OCI-LY3 (cell line): ENCODE measurements around the gene PLK5.

Source experiments
- H2AFZ ChIP-seq: fragments of 200-600, 300-600 bp; shearing (Covaris generic); 2 replicates; pipeline ENCODE4 v1.6.0; 2014; ENCODE audit warnings: antibody characterized with exemption, low read depth, low read length
- H3K27ac ChIP-seq: fragments of 200-600, 300-600 bp; sonication (generic); 2 replicates; pipeline ENCODE4 v1.5.1; 2014; ENCODE audit warnings: mild to moderate bottlenecking, low read length, moderate library complexity, mixed read lengths
- H3K27me3 ChIP-seq: fragments of 200-600, 300-600 bp; sonication (generic); 2 replicates; pipeline ENCODE4 v1.6.1; 2014; ENCODE audit warnings: low read depth, low read length, mixed read lengths
- H3K36me3 ChIP-seq: fragments of 200-600, 300-600 bp; sonication (generic); replicated peaks from 2 replicates; pipeline ENCODE3; 2014; ENCODE audit warnings: low read depth, low read length, mixed read lengths
- H3K4me1 ChIP-seq: fragments of 300-600, 200-600 bp; sonication (generic); 2 replicates; pipeline ENCODE4 v1.6.1; 2014; ENCODE audit warnings: low read length, mixed read lengths
- H3K4me2 ChIP-seq: fragments of 200-600, 300-600 bp; sonication (generic); 2 replicates; pipeline ENCODE4 v1.6.1; 2014; ENCODE audit warnings: low read length, mixed read lengths
- H3K4me3 ChIP-seq: fragments of 300-600, 200-600 bp; sonication (generic); 2 replicates; pipeline ENCODE4 v1.5.1; 2014; ENCODE audit warnings: antibody characterized with exemption, mild to moderate bottlenecking, low read length, moderate library complexity
- H3K79me2 ChIP-seq: fragments of 300-600, 200-600 bp; shearing (Covaris generic); 2 replicates; pipeline ENCODE4 v1.6.1; 2014; ENCODE audit warnings: mild to moderate bottlenecking, low read length, mixed read lengths
- H3K9ac ChIP-seq: fragments of 300-600, 200-600 bp; shearing (Covaris generic); 2 replicates; pipeline ENCODE4 v1.6.0; 2014; ENCODE audit warnings: mild to moderate bottlenecking, low read length, moderate library complexity
- H3K9me3 ChIP-seq: fragments of 200-600, 300-600 bp; shearing (Covaris generic); 2 replicates; pipeline ENCODE4 v1.6.1; 2014; ENCODE audit warnings: low read length, mixed read lengths; ENCODE audit not compliant: insufficient read depth
- H4K20me1 ChIP-seq: fragments of 200-600, 300-600 bp; sonication (generic); 2 replicates; pipeline ENCODE4 v1.6.1; 2016; ENCODE audit warnings: low read length, mixed read lengths; ENCODE audit not compliant: insufficient read depth
- CTCF ChIP-seq: fragments of 200-600, 300-600 bp; sonication (generic); IDR thresholded peaks from 2 replicates; pipeline ENCODE4 v1.5.1; 2014; ENCODE audit warnings: antibody characterized with exemption, low read length, low read depth
- EZH2phosphoT487 ChIP-seq: fragments of 200-600 bp; shearing (Covaris generic); IDR thresholded peaks from 2 replicates; pipeline ENCODE4 v1.6.1; 2018; ENCODE audit warnings: antibody characterized with exemption, mixed run types, low read depth

Gene PLK5

DNA sequence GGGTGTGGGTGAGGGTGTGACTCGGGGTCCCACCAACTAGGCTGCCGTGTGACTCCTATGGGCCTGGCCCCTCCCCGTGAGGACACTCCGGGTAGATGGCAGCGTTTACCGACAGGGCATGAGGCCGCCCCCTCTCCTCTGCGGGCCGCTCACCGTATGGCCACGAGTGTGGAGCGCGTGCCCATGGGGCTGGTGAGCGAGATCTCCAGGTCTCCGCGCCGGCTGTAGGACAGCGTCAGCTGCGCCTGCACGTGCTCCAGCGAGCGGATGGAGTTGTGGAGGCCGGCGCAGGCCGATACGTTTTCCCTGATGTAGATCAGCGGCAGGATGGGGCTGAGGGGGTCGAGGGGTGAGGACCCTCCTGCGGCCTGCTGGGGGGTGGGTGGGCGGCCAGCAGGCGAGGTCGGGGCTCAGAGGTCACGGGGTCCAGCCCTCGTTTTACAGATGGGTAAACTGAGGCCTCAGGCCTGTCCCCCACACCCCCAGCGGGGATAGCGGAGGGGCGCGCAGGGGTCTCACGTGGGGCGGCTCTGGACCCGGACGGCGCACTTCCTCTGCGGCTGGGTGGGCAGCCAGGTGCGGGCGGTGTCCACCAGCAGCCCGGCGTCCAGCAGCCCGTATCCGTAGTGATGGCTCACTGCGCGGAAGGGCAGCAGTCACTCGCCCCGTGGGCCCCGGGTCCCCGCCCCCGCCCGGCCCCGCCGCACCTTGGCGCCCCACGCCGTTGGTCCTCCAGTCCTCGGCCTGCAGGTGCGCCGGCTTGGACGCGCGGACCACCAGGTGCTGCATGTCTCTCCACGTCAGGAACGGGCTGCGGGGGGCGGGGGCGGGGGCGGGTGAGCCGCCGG, 40.5 kb upstream of the PLK5 start:
- Histone ChIP-seq H4K20me1 (no peaks in the 10 kb centered on the region), H3K36me3 (no peaks in the 10 kb centered on the region), H3K4me1 (no peaks in the 10 kb centered on the region), H3K4me3 (no peak overlapping the region), H3K9me3 (no peaks in the 10 kb centered on the region), H3K27me3 (no peaks in the 10 kb centered on the region), H3K9ac (no peak overlapping the region), H3K27ac (no peak overlapping the region), H2AFZ (no peak overlapping the region), H3K4me2 (no peak overlapping the region), H3K79me2 (peaks cover 6% of the 10 kb centered on the region)
- no peak for TF ChIP-seq EZH2phosphoT487
- no peak for TF ChIP-seq CTCF

- TF ChIP-seq EZH2phosphoT487 (no peak), CTCF (no peak)
- H2AFZ ChIP-seq, result no peak overlapping the region
- no peaks in the 10 kb centered on the region for H3K79me2 ChIP-seq
- H3K4me1 ChIP-seq, result no peaks in the 10 kb centered on the region
- H4K20me1 ChIP-seq, result no peaks in the 10 kb centered on the region
- H3K9ac ChIP-seq, result no peak overlapping the region
- no peak overlapping the region for H3K4me2 ChIP-seq
- H3K9me3 ChIP-seq, result no peaks in the 10 kb centered on the region
- no peak overlapping the region for H3K4me3 ChIP-seq
- H3K27ac ChIP-seq, result no peak overlapping the region
- no peaks in the 10 kb centered on the region for H3K27me3 ChIP-seq
- no peaks in the 10 kb centered on the region for H3K36me3 ChIP-seq
Observed at GRCh38 chr19:1483979-1484428, 39.9 kb upstream of the PLK5 start.

DNA sequence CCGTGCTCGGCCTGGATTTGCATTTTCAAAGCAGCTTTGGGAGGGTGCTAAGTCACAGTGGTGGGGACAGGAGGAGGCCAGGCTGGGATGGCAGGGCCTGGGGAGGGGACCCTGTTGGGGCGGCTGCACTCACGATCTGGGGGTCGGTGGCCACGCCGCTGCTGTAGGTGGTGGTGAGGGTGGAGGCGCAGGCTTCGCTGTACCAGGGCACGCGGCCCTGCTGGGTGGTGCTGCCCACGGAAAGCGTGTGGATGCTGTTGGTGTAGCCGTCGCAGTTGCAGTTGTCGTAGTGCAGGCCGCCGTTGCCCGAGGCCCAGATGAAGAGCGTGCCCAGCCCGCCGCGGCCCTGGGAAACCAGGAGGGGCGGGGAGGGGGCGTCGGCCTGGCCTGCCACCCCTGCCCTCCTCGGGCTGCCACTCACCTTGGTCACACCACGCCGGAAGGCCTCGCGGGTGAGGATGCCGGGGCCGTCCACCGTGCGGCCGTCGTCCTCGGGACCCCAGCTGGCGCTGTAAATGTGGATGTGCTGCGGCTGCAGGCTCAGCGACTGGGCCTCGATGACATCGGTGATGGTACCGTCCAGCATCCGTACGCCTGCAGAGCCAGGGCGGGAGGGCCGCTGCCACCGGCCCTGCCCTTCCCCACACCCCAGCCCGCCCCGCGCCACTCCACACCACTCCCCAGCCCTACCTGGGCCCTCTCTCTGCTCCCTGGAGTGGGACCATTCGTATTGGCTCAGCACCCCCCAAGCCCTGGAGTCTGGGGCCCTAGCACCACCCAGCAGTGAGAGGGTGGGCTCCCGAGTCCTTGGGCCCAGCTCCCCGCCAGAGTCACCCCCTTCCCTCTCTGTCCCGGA, 36.9 kb upstream of the PLK5 start:
- H2AFZ ChIP-seq, result no peak overlapping the region
- H3K4me1 ChIP-seq, result no peaks in the 10 kb centered on the region
- H3K4me2 ChIP-seq, result no peak overlapping the region
- no peak overlapping the region for H3K9ac ChIP-seq
- no peaks in the 10 kb centered on the region for H3K27me3 ChIP-seq
- H3K27ac ChIP-seq, result no peak overlapping the region
- H3K79me2 ChIP-seq, result no peaks in the 10 kb centered on the region
- no peaks in the 10 kb centered on the region for H3K9me3 ChIP-seq
- TF ChIP-seq EZH2phosphoT487 (no peak), CTCF (no peak)
- H3K36me3 ChIP-seq, result no peaks in the 10 kb centered on the region
- H3K4me3 ChIP-seq, result no peak overlapping the region
- H4K20me1 ChIP-seq, result no peaks in the 10 kb centered on the region
